HG02623 (cell line): ENCODE data around the gene LMAN2L.

Experiments
- ATAC-seq: cut with Tn5 transposase; IDR thresholded peaks from one replicate; pipeline ENCODE4 v1.9.1; 2021; ENCODE audit warnings: moderate library complexity; ENCODE audit not compliant: unreplicated experiment

Gene LMAN2L, protein sequence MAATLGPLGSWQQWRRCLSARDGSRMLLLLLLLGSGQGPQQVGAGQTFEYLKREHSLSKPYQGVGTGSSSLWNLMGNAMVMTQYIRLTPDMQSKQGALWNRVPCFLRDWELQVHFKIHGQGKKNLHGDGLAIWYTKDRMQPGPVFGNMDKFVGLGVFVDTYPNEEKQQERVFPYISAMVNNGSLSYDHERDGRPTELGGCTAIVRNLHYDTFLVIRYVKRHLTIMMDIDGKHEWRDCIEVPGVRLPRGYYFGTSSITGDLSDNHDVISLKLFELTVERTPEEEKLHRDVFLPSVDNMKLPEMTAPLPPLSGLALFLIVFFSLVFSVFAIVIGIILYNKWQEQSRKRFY

DNA sequence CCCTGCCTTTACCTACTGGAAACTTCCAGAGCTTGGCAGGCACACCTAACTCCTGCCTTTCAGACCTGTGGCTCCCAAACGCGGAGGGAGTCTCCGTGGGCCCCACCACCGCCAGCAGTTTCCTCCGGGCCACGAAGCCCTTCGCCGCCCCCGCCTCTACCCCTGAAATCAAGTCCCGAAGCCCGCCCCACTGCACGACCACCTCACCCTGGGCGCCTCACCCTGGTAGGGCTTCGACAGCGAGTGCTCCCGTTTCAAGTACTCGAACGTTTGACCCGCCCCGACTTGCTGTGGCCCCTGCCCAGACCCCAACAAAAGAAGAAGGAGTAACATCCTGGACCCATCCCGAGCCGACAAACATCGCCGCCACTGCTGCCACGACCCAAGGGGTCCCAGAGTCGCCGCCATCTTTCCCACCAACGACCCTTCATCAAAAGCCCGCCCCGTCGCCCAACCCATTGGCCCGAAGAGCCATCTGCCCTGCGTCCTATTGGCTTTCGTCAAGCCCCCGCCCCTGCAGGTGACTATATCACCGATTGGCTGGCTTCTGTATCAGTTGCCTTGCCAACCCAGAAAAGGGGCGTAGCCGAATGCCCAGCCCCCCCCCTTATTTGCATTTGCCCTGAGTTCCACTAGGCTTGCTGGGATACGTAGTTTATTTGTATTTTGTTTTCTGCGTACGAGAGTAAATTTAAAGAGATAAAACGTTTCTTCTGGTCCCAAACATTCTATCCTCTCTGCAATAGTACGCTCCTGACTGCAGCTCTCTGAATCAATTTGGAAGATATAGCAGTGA is at the start of gene LMAN2L:
Gene LMAN2L (minus strand): TSS at position 432 of the 796 bp plus-strand sequence. CDS start 24 bp downstream, at position 408.
- peak; percentile 98 for ATAC-seq

GRCh38 chr2:96789245-96789617 is 49.4 kb upstream of the LMAN2L start:
- no peak for ATAC-seq

GRCh38 chr2:96788442-96789244 is 48.8 kb upstream of the LMAN2L start:
- no peak for ATAC-seq

GRCh38 chr2:96787411-96787810 is 47.5 kb upstream of the LMAN2L start:
- ATAC-seq = no peak

- no peak for ATAC-seq
These were observed 43.5 kb upstream of the LMAN2L start for GRCh38 chr2:96783388-96783787.

DNA sequence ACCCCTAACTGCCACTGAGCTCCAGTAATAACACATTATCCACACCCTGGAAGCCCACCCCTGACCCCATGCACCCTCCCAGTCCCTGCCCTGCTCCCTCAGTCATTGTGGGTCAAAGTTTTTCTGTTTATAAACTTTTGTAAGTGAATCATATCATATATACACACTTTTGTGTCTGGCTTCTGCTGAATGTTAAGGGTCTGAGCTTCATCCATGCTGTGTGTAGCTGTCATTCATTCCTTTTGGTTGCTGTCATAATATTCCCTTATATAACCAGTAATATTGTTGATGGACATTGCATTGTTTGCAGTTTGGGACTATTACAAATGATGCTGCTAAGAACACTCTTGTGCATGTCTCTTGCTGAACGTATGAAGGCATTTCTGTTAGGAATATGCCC is 35.3 kb upstream of the LMAN2L start:
- ATAC-seq = no peak

DNA sequence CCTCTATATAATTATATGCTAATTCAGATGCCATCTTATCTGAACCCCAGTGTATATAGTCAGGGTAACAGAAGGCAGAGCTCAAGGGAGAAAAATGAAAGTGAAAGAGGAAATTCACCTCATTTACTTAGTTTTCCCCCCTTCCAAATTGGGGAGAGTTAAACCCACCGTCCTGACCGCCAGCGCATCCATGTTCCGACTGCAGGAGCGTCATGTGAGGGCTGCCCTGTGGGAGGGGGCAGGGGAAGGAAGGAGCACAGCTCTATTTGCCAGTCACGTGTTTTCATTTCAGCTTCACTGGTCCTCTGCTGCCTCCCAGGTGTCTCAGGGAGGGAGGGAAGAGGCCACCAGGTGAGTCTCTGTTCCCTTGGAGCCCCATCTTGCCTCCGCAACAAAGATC is 34.1 kb upstream of the LMAN2L start:
- no peak for ATAC-seq

DNA sequence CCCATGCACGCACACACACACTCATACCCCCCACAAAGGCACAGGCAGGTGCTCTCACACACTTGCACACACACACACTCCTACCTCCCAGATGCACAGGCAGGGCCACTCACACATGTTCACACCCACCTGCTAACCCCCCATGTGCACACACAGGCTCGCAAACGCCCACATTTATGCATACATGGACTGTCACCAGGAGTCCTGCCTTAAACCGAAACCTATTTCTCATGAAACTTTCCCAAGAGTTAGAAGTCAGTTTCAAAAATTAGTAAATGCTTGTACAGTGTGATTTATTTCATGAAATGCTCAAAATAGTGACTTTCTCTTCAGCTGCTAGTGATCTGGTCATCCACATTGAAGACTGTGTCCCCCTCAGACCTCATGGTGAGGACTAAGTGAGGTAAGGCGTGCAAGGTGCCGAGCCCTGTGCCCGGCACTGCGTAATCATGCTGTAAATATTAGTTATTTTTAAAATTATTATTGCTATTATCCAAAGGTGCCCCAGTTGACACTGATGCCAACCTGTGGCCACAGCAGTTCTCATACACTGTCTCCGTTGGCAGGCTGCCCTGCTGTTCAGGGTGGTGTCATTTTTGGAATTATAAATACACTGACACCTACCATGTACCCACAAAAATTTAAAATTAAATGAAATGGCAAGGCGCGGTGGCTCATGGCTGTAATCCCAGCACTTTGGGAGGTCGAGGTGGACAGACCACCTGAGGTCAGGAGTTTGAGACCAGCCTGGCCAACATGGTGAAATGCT is 33.2 kb upstream of the LMAN2L start:
- ATAC-seq = peak; percentile 32

DNA sequence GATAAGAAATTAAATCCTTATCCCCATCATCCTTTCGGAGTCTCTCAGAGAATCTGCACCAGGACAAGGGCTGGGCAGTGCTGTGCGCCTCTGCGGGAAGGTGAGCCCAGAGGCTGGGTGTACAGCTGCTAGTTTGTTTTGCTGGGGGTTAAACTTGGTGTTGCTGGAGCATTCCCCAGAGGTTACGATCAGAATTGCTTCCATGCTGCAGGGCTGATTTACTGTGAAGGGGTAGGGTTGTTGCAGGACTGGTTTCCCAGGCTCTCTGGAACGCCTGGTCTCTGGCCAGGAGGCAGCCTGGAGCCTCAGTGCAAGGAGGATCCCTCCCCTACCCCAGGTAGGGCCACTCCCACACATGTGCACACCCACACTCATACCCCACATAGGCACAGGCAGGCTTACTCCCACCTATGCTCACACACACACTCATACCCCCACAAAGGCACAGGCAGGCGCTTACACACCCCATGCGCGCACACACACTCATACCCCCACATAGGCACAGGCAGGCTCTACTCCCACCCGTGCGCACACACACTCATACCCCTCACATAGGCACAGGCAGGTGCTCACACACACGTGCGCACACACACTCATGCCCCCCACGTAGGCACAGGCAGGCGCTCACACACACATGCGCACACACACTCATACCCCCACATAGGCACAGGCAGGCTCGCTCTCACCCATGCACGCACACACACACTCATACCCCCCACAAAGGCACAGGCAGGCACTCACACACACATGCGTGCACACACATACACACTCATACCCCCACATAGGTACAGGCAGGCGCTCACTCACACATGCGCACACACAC is 32.1 kb upstream of the LMAN2L start:
- ATAC-seq = no peak

DNA sequence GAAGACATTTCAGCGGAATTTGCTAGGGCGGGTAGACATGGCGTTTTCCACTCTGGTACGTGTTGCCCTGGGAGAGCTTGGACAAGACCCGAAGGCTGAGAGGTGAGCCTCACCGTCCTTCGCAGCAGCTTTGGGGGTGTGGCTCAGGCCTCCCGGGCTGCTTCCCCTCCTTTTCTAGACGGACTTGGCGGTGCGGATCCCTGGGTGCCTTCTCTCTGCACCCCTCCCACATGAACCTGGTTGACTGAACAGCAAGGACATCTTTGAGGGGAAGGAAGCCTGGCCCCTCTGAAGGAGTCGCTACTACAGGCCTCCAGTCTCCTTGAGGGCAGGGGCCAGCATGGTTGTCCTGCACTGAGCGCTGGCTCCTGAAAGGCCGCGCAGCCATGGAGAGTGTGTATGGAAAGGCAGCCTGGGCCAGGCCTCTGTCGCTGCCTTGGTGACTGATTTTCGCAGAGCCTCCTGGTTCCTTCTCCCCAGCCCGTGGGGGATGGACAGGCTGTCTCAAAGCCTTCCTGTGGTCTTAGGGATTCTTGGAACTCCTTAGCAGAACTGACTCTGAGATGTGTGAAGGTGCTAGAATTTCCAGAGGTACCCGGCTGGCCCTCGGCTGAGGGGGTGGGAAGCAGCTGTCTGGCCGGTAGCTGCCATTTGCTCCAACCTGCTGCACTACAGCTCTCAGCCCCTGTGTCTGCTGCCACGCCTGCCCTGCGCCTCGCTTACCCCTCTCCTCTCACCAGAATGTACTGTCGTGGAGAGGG is 30.8 kb upstream of the LMAN2L start:
- no peak for ATAC-seq

GRCh38 chr2:96769814-96770213 is 29.9 kb upstream of the LMAN2L start:
- no peak for ATAC-seq

- ATAC-seq = peak; percentile 36
These were observed 28.3 kb upstream of the LMAN2L start for GRCh38 chr2:96768083-96768561.

- ATAC-seq = no peak
These were observed 27.4 kb upstream of the LMAN2L start for GRCh38 chr2:96767135-96767871.

- no peak for ATAC-seq
These were observed 24.4 kb upstream of the LMAN2L start for GRCh38 chr2:96764253-96764637.

DNA sequence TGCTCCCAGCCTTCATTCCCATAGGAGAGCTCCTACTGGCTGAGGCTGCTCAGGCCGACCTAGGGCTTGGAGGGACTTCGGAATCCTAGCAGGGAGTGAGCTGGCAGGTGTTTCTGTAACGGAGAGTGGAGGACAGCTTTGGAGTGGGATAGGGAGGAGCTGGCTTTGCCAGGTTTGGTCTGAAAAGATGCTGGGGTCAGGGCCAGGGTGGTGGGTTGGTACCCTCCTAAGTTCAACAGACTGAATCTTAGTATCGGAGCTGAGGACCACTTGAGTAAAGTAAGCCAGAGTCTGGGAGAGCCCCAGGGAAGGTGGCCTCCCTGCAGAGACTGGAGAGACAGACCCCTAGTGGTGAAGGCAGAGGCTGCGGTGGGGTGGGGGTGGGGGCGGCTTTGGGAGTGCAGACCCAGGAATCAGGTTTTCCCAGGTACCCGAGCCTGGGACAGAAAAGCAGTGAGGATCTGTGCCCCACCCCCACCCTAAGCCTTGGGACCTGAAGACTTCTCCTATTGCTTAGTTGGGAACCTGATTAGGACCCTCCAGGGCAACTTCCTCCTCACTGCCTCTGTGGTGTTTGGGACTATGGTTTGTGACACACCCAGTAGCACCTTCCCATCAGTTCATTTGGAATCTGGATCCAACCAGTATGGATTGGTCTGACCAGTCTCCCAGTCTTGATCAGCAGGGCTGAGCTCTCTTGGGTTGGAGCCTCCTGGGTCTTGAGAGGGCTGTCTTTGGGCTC is 23.8 kb upstream of the LMAN2L start:
- no peak for ATAC-seq

DNA sequence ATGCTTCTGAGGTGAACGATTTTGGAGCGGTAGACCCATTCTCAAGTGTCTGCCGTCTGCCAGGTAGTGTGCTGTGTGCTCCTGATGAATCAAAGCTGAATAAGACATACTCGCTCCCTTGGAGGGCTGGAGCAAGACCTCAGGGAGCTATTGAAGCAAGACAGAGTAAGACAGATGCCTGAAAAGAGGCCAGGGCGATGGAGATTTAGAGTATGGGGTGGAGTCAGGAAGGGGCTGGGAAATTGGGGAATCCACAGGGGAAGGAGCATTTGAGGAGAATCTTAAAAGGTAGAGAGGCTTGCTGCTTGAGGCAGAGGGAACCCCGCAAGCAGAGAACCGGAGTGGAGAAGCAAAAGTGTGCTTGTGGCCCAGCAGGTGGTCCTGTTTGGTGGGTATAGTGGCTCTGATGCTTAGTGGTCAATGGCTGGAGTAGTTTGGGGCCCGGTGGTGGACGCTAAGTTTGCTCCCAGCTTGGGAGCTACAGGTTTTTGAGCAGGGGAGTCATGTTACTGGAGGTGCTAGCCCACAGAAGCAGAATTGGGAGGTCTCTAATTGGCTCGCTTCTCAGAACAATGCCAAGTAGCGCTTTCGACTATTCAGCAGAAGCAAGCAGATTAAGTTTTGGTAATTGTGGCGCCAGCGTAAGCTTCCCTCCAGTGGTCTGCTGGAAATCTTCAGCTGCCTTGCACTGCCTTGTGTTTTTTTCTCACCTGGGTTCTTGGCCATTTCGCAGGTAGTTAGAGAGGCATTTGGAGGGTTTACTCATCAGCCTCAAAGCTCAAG is 22.9 kb upstream of the LMAN2L start:
- ATAC-seq = no peak
